Astrocyte of the spinal cord (primary cell): ENCODE data around the gene ZBTB16.

Experiments
- DNase-seq: peaks from one replicate; pipeline ENCODE4 v3.0.0; 2011; ENCODE audit warnings: low read depth, low spot score
- H3K4me3 ChIP-seq: 2 replicates; pipeline ENCODE4 v1.5.1; 2011; ENCODE audit warnings: low read depth, mild to moderate bottlenecking, low read length, moderate library complexity
- in situ Hi-C: cut with HindIII; loops from 2 replicates; pipeline ENCODE4 v1.10.0; 2017; ENCODE audit warnings: low sequenced_read_pairs
- TF ChIP-seq, protein P1 (sequence below): IDR thresholded peaks from 2 replicates; pipeline ENCODE4 v1.5.1; 2012; ENCODE audit warnings: low read depth, mild to moderate bottlenecking, low read length, inconsistent platforms

Gene ZBTB16

DNA sequence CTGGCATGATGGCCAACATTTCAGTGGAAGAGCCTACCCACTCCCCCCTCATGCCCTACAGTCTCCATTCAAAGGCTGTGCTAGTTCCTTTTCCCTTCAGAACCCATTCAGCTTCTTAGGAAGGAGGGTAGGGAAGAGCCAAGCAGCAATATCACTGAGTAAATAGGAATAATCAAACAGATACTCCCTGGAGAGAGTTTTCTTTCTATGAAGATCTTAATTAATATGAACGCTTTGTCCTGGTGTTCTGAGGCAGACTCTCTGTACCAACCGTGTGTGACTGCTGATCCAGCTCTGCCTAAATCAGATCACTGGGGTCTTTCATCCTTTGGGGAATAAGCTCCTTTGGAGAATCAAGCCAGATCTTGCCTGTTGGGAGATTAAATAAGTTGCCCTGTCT lies 161.5 kb downstream of the ZBTB16 start:
- TF ChIP-seq, protein P1, sequence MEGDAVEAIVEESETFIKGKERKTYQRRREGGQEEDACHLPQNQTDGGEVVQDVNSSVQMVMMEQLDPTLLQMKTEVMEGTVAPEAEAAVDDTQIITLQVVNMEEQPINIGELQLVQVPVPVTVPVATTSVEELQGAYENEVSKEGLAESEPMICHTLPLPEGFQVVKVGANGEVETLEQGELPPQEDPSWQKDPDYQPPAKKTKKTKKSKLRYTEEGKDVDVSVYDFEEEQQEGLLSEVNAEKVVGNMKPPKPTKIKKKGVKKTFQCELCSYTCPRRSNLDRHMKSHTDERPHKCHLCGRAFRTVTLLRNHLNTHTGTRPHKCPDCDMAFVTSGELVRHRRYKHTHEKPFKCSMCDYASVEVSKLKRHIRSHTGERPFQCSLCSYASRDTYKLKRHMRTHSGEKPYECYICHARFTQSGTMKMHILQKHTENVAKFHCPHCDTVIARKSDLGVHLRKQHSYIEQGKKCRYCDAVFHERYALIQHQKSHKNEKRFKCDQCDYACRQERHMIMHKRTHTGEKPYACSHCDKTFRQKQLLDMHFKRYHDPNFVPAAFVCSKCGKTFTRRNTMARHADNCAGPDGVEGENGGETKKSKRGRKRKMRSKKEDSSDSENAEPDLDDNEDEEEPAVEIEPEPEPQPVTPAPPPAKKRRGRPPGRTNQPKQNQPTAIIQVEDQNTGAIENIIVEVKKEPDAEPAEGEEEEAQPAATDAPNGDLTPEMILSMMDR, result no peak
- DNase-seq, result no peak
- in situ Hi-C loops, result no loop called here
- no peak overlapping the region for H3K4me3 ChIP-seq

DNA sequence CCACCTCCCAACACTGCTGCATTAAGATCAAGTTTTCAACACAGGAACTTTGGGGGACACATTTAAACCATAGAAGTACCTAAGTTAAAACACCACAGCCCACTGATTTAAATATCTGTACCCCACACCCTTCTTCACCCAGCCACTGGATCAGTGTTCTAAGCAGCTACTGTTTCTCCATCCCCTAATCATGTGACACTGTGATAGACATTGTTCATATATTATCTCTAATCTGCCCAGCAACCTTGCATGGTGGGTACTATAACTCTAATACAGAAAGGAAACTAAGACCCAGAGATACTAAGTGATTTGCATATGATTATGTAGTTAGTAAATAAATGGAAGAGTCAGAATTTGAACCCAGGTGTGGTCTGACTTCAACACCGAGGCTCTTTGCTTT lies 166.2 kb downstream of the ZBTB16 start:
- TF ChIP-seq, protein P1, result no peak
- no peak for DNase-seq
- in situ Hi-C loops, result no loop called here
- no peak overlapping the region for H3K4me3 ChIP-seq

DNA sequence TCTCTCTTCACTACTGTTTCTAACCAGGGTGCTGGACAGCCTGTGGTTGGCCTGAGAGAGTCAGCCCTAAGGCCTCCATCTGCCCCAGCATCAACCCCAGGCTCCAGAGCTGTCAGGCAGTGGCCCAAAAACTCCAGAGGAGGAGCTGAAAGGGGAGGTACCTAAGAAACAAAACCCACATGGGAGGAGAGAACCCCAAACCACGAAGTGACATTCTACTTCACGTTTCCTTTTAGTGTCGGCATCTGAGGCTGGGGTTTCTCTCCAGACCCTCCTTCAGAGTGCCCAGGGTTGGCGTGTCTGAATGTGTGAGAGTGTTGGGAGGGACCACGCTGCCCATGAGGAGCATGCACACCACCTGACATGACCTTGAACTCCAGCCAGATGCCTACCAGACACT lies 166.8 kb downstream of the ZBTB16 start:
- no peak for DNase-seq
- in situ Hi-C loops, result no loop called here
- TF ChIP-seq, protein P1, result no peak
- no peak overlapping the region for H3K4me3 ChIP-seq

DNA sequence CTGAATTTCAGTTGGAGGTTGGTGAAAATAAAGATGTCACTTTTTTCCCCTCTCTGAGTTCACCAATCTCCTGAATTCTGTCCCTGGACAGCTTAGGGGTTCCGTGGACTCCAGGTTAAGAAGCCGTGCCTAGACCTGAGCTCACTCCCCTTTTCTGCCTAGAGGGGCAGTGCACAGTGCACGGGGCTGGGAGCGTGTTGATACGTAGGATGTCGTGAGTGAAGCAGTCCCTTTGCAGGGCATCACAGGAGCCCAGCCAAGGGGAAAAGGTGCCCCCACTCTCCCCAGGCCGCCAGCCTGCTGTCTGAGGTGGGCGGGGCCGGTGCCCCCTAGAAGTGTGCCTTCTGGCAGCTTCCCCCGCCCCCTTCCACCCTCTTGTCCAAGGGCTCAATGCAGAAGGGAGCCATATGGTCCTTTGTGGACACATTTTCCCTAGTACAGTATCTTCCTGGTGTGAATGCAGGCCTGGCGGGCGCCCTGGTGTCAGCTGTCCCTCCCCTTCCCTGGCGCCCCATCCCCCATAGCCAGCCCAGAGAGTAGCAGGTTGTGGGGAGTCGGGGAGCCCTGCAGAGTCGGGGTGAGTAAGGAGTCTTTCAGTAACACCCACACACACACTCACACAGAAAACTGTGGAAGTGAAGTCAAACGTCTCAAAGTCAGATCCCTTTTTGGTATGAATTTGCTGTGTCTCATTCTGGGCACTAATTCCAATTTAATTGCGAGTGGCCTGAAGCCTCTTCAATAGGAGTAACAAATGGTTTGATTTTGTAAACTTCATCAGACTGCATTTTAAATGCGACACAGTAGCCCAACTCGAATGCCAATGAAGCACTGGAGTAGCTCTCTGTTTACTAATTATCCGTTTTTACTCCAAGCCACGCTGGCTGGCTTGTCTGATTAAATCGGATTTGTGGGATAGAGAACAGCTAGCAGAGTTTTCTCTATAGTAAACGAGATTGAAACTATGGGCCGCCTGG lies 169.2 kb downstream of the ZBTB16 start:
- DNase-seq, result no peak
- in situ Hi-C loops, result no loop called here
- TF ChIP-seq, protein P1, result no peak
- no peak overlapping the region for H3K4me3 ChIP-seq

DNA sequence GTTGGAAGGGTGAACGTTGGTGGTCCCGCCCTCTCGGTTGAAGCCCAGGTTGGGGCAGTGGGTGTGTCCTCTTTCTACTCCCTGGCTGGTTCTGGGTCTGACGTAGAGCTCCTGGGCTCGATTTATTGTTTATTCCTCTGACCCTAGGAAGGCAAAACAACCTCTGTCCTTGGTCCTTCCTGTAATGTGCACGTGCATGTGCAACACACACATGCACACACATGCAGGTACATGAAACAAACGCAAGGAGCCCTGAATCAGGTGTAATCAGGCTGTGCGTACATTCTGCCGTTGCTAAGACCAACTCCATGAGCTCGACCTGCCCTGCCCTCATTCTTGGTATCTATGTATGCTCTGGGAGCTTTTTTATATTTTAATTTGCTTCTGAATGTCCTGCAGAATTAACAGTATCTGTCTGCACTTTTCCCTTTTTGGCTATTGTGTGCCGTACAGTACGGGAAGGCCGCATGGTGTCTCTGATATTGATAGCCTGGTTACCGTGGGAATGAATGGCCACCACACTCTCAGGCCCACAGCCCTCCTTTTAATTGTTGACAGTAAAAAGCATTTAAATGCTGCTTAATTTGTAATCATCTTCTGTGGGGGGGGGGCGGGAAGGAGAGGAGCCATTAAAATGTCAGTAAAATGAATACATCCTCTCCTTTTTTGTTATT lies 170.7 kb downstream of the ZBTB16 start:
- no peak for DNase-seq
- H3K4me3 ChIP-seq, result no peak overlapping the region
- TF ChIP-seq, protein P1, result no peak
- in situ Hi-C loops, result no loop called here

DNA sequence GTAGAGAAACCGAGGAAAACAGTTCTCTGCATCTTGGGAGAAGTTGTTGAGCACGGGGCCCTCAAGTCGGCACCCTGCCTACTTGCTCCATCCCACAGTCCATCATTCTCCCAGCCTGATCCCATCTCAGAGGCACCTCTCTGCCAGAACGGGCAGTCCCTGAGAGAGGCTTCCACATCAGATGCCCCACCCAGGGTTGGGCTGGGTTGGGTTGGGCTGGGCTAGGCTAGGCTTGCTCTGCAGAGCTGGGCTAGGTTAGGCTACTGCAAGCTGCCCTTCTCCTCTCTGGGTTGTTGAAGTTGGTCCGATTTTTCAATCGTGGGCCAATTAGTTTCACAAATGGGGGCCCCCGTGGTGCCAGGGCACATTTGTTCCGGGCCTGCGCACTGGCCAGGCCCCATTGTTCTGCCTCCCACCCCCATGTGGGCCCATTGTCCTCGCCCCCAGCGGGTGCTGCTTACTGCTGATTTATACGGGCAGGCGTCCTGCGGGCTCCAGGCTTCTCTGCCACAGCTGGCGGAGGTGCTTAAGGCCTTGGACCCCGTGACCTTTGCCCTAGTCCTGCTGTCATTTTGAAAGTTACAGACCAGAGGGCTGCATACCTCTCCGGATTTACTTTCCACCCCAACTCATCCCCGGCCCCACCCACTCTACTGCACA lies 173.0 kb downstream of the ZBTB16 start:
- in situ Hi-C loops, result no loop called here
- no peak overlapping the region for H3K4me3 ChIP-seq
- TF ChIP-seq, protein P1, result no peak
- no peak for DNase-seq
